Stimulated activated CD4-positive, alpha-beta T cell treated with anti-CD3 and anti-CD28 coated beads, Interleukin-1b, Interleukin-23, amount 100 ng/mL, for 1 hour (primary cell): ENCODE data around the gene SPINK9.
"Not testable (repeated sequence)": the region's sequence is repeated elsewhere in the genome, so short reads cannot be mapped to it uniquely, and the experiment has no call there.

Experiments
- DNase-seq, 2 donors: peaks; one replicate each; pipeline ENCODE4 v3.0.0-alpha.2; 2020; ENCODE audit warnings: low read depth in 2 of 2

Gene SPINK9

DNA sequence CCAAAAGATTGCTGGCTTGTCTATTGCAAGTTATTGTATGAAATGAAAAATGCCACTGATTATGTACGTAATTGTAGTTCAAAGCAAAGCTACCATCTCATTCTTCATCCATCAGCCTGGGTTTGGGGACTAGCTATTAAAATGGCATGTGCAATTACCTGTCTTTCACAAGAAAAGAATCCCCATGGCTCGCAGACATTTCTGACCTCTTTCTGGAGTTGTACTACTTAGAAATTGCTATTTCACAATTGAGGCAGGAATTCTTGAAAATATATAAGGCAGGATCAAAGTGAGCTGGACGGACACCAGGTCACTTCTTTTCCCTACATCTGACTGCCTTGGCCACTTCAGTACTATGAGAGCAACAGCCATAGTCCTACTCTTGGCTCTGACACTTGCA, at the start of gene SPINK9:
Gene SPINK9, plus strand, starts transcription at position 301 of the 400 bp plus-strand sequence. Its CDS starts 55 bp downstream, at position 356.
- DNase-seq = no peak

DNA sequence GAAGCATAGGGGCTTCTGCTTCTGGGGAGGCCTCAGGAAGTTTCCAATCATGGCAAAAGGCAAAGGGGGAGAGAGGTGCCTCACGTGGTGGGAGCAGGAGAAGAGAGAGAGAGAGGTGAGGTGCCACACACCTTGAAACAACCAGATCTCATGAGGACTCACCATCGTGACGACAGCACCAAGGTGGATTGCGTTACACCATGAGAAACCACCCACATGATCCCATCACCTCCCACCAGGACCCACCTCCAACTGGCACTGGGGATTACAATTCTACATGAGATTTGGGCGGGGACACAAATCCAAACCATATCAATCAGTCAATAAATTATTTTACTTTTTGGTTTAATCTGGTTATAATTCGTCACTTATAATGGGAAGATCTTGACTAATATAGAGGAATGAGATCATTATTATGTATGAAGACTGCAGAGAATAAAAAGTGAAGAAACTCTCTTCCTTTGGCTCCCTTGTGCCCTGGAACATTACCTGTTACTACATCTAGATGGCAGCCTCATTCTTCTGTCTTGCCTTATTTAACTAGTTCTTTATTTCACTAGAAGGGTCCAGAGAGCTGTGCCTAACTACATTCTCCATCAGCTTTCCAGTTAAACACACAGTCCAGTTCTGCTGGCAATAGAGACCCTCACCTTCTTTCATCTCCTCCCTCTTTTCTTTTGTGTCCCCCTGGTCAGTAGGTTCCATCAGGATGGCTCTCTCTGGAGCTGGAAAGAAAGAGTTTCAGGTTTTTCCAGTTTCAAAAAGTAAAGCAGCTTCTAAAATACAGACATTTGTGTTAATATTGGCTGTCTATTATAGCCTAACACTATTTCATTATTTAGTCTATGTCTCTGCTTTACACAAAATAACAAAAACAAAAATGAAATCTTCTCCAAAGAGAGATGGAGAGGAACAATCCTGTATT, 44.8 kb upstream of the SPINK9 start:
- no peak for DNase-seq

DNA sequence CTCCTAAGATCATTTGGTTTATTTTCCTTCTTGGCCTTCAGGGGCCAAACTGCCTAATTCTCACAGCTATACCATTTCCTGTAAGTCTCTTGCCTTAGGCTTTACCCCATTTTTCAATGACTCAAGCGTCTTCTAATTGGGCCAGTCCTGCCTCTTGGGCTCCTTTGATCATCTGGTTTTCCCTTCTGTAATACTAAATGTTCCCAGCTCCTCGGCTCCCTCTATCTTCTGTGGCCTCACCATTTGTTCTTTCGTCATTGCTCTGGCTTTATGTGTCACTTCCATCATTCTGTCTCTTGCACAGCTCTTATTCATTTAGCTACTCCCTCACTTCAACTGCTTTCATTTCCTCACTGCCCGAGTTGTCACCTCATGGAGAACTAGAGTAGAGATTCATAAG, 37.6 kb upstream of the SPINK9 start:
- no peak for DNase-seq

- no peak for DNase-seq
These were observed 28.9 kb upstream of the SPINK9 start for GRCh38 chr5:148306446-148306845.

GRCh38 chr5:148309019-148309418, 26.3 kb upstream of the SPINK9 start:
- no peak for DNase-seq

DNA sequence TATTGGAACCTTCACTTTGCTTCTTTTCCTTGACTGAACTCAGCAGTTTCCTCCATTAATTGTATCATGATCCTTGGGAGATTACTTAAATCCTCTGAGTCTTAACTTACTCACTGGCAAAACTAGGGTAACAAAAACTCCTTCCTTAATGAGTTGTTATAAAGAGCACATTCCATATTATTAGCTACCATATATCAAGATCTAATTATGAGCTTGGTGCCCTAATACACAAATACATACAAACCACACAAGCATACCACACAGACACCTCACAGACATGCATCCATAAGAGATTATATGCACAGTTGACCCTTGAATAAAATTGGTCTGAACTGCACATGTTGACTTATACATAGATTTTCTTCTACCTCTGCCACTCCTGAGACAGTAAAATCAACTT, 25.6 kb upstream of the SPINK9 start:
- no peak for DNase-seq

GRCh38 chr5:148311484-148311883, 23.9 kb upstream of the SPINK9 start:
- no peak for DNase-seq

DNA sequence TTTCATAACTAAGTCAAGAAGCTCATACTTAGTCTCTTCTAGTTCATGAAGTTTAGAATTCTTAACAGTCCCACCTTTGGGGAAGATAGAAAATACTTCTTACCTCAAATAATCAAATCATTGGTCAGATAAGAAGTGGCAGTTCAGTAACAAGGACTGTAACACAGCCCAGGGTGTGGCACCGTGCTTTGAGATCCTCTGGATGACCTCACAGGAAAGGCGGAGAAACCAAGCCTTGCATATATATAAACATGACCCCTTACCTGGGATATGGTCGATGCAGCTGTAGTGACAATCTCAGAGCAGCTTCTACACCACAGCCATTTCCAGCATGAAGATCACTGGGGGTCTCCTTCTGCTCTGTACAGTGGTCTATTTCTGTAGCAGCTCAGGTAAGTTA, 23.2 kb upstream of the SPINK9 start, which contains the start of gene SPINK7:
Gene SPINK7, plus strand, starts transcription at position 271 of the 400 bp plus-strand sequence. Its CDS starts 61 bp downstream, at position 332.
- no peak for DNase-seq

- DNase-seq = no peak
These were observed 21.2 kb upstream of the SPINK9 start for GRCh38 chr5:148314187-148314586.

DNA sequence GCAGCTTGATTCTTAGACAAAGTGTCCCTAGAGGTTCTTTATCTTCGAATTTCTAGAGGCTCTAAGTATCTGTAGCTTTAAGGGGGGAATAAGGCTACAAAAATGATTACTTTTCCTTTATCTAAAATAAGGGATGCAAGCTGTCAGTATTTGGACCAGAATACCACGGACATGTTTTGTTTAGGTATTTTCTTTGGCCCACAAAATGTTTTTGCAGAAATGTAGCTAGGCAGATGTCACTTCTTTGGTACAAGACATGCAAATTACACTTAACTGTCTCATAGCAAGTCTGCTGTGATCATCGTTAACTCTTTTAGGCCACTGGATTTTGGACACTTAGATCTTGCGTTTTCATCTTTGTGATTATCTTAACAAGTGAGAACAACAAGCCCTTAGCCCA, 20.6 kb upstream of the SPINK9 start:
- no peak for DNase-seq

- not testable (repeated sequence) for DNase-seq
These were observed 15.1 kb upstream of the SPINK9 start for GRCh38 chr5:148320011-148320963.

DNA sequence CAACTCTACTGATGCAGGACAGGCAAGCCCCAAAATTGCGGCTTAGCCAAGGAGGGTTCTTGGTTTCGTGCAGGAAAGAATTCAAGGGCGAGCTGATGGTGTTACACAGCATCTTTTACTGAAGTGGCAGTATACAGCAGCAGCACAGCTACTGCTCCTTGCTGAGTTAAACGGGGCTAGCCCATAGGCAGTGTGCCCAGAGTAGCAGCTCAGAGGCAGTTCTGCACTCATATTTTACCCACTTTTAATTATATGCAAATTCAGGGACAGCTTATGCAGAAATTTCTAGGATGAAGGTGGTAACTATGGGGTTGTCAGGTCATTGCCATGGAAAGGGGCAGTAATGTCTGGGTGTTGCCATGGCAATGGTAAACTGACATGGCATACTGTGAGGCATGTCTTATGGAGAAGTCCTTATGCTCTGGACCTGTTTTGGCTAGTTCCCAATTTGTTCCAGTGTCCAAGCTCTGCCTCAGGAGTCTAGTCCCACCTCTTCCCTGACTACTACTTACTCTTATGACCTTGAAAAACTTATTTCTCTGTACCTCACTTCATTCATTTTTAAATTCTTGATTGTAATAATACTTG, 2.0 kb upstream of the SPINK9 start:
- no peak for DNase-seq

DNA sequence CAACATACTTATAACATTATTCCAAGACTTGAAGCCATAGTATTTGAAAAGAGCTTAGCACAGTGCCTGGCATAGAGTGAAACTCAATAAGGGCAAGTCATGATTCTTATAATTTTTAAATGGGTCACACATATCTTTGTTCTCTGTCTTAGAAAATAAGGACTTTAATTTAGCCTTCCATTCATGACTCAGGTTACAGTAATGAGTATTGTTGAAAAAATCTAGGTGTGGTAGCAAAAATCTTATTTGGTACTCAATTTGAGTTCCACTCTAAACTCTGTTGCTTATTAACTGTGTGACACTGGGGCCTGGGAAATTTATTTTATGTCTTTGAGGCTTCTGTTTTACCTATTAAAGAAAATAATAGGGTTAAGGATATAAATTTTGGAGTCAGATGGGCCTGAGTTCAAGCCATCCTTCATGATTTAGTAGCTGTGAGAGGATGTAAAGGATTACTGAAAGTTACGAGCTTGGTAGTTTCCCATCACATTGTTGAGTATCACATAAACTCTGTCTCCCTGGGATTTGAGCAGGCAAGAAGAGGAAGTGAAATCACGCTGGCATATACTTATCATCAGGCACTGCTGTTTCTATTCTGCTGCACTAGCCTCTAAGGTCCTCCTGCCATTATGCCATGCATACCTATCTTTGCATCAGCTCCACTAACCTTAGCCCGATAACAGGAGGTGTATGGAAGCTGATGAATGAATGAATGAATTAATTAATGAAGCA, 1.5 kb downstream of the SPINK9 start:
- DNase-seq = no peak

DNA sequence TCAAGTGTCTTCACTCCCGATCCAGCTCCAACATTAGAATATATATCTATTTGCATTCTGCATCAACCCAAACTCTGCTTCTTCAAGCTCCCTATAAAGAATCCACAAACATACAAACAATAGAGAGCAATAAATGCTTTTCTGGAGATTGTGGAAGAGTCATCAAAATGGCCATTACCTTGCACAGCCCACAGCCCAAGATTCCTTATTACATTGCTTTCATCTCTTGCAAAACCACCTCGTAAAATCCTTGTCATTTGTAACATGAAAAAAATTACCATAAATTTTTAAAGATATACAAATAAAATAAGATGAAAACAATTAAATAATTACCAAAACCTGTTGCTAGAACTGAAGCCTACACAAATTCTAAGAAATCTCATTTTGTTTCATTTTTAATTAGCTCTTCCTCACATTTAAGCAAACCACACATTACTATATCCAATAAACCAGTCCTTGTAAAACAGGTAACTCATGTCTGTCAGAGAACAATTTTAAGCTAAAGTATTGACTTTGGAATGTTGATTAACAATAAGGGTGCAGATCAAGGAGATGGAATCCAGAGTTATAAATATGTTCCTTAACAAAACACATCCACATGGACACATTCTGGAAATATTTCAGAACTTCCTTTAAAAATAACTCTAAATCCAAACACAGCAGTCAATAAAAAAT, 7.1 kb downstream of the SPINK9 start:
- DNase-seq = no peak

- DNase-seq = no peak
These were observed 7.7 kb downstream of the SPINK9 start for GRCh38 chr5:148343046-148343407.

GRCh38 chr5:148343603-148344487, 8.5 kb downstream of the SPINK9 start:
- no peak for DNase-seq

DNA sequence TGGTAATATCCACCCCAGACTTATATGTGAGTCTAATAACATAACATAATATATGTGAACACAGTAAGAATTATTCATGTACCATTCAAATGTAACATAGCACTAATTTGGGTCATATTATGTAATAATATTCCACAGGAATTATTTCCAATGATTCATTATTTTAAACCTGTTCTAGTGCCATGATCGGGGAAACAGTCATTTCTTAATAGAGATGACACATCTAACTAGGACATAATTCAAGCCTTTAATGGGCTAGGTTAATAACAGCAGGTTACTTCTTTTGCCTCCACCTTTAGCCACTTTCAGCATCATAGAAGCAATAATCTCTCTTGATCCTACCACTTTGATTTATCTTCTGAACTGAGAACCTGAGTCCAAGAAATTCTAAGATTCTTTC, 12.3 kb downstream of the SPINK9 start:
- no peak for DNase-seq

GRCh38 chr5:148352696-148353095, 17.3 kb downstream of the SPINK9 start:
- no peak for DNase-seq

- no peak for DNase-seq
These were observed 18.3 kb downstream of the SPINK9 start for GRCh38 chr5:148353634-148354033.

GRCh38 chr5:148364343-148364742, 29.0 kb downstream of the SPINK9 start:
- no peak for DNase-seq
